TTC549 (cell line): Measurements from ENCODE around the gene NR2F1.
"Not testable (repeated sequence)": the region's sequence is repeated elsewhere in the genome, so short reads cannot be mapped to it uniquely, and the experiment has no call there.

Experiments
- FAIRE-seq: peaks from 2 replicates; lab custom pipeline; 2012; peaks lifted over from hg19 to GRCh38; lab: Jason Lieb, UNC

Gene NR2F1

DNA sequence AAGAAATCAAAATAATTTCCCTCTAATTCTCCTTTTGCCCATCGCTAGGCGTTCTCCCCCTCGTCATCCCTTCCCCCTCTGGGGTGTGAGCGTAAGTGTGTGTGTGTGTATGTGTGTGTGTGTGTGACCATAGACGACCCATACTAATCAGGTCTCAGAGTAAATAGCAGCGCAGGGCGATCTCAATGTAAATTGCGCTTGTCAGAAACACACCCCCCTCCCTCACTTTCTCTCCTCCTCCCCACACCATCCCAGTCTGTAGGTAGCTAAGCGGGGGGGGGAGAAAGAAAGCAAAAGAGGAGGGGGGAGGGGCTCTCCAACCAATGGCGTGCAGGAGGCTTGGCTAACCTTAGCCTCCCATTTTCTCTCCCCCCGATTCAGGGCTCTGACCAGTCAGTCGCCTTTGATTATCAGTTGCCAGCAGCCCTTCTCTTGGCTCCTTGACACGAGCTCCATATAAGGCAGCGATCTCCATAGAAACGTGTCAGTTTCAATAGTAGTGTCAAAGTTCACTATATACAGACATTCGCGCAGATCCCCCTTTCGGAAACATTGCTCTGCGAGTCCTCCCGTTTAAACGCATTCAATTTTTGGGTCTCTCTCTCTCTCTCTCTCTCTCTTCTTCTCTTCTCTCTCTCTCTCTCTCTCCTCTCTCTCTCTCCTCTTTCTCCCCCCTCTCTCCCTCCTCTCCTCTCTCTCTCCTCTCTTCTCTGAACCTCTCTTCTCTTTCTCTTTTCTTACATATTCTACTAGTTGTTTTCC lies at the start of gene NR2F1:
NR2F1 (plus strand) TSS at position 546 of the 762 bp plus-strand sequence. CDS start 1,802 bp downstream, outside the sequence.
- peak; percentile 98 for FAIRE-seq

DNA sequence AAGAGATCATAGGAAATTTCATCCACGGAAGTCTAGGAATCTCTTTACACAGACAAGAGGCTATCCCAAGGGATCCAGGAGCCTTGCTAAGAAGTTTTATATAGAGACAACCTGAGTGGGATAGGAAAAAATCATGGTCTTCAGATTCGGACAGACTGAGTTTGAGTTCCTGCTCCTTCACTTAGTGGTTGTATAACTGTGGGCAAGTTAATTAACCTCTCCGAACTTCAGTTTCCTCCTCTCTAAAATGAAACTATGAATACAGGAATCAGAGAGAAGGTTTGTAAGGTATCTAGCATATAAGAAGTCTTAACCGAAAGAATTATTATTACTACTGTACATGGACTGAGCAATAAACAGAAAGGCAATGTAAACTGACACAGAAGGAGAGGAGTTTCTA lies 37.1 kb upstream of the NR2F1 start:
- FAIRE-seq, result no peak

- not testable (repeated sequence) for FAIRE-seq
Measured at GRCh38 chr5:93549594-93549993, 33.4 kb upstream of the NR2F1 start.

- no peak for FAIRE-seq
Measured at GRCh38 chr5:93557021-93557604, 25.9 kb upstream of the NR2F1 start.

GRCh38 chr5:93566091-93566490 lies 16.9 kb upstream of the NR2F1 start:
- no peak for FAIRE-seq

- FAIRE-seq, result no peak
Measured at GRCh38 chr5:93567424-93567823, 15.6 kb upstream of the NR2F1 start.

DNA sequence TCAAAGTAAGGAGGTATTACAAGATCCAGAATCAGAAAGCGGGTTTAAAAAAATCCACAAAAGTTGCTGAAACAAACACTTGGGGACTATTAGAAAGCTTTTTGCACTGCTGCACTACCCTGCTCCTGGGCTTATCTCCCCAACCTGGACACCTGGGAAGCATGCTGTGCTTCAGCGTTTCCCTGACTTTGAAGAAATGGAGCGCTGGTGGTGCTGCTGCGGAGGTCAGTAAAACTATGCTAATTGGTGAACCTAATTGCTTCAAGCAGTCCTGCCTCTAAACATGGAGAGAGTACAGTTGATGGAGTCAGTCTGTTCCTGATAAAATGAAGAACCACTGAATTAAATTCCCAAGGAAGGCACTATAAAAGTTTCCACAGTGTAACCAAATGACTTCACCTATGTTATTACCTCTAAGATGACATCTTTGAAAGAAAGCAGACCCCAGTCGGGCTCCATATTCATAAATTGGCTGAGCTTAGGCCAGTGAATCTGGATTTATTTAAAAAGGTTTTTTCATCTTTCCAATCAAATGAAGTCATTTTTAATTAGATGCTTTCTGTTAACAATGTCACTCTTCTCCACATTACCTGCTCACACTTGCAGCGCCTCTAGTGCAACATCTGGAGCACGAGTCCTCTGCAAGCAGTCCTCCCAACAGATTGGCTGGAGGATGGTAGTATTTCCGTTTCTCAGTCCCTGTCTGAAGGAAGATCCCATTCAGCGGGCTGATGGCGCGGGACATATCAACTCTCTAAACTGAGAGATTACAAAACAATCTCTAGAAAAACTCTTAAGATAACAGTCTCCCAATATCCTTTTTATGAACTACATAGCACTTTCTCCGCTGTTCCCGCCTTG lies 13.5 kb upstream of the NR2F1 start:
- no peak for FAIRE-seq

DNA sequence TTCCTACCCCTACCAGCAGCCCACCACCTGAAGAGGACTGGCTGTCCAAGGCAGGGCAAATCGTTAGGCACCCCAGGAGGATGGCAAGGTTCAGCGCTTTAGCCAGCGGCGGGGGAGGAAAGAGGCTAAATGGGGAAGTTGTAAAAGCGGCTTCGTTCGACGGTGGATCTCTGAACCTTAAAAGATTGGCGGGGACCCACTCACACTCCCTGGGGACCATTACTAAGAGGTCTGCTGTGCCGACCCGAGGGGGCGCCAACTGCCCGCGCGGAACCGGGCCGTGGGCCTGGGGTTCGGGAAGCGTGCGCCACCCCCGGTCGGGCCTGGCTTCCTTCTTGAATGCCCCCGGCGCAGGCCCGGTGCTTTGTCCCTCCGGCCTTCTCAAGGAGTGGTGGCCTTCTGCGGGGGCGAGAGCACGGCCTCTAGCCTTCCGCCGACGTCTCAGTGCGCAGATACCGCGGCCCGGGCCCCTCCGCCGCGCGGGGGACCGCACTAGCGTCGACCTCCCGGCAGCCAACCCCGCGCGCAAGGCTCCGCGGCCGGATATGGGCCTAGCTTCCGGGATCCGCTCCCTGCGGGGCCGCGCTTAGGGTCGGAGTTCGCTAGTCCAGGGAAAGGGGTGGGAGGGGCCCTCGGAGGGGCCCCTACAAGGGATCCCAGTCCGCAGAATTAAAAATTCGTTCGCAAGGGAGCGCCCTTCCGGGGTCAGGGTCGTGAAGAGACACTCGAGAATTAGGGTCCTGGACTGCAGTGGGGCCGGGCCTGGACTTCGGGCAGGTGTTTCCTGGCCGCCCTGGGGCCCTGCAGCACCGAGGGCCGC lies 12.5 kb upstream of the NR2F1 start:
- FAIRE-seq, result no peak

DNA sequence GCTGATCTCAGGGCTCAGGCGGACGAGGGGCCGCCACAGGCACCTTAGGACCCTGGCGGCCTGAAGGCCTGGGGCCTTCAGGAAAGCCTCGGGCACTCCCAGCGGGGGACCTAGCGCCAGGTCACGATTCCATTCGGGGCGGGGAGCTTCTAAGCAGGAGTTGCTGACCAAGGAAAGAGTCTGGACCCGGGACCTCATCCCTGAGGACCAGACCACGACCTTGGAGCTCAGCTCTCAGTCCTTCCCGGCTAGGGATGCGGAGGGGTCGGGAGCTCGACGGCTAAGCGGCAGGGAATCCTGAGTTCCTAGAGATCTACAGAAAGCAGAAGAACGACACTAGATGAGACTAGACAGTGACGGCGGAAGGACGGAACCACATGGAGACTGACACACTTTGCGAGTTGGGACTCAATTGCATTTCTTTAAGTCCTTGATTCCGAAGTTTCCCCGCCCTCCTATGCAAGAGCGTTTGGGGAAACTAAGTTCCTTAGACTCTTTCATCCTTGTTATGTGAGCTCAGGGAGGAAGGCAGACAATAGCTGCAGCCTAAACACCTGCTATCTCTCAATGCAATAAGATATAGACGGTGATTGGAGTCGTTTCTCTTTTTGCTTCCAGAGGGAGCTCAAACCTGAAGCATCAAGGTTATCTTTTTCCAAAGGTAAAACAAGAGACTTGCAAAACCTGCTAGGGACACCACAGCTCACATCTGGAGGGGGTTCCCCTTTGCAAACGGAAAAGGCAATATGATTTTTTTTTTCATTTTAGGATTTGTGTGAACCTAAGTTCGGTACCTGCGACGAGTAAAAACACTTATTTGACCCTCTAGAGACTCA lies 11.7 kb upstream of the NR2F1 start:
- FAIRE-seq, result no peak

- FAIRE-seq, result no peak
Measured at GRCh38 chr5:93572101-93572607, 10.9 kb upstream of the NR2F1 start.

DNA sequence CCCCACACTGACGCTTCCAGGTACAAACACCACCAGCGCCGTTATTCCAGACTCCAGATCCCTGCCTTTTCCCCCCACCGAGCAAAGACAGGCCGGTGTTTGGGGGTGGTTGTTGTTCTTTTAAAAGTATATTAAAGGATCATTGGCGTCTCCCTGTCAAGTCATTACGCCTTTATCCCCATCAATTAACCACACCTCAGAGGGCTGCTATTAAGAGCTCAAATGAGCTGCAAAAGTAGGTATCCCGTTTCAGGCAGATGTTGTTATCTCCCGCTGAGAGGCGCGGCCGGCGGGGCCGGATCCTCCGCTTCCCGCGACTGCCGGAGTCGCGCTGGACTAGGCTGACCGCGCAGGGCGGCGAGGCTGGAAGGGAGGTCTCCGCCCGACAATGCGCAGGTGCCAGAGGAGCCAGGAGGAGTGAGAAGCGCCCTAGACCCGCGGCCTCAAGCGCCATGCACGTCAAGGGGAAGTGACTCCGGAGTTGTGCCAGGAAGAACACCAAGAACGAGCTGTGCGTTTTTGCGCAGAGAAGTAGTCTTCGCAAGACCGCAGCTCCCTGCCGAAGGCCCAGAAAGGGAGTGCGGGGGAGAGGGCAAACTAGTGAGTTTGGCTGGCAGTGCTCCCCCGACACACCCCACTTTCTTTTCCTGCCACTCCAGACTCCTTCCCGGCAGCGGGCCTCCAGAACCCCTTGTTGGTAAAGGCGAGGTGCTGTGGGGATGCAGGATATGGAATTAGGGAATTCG lies 10.2 kb upstream of the NR2F1 start:
- FAIRE-seq, result no peak

DNA sequence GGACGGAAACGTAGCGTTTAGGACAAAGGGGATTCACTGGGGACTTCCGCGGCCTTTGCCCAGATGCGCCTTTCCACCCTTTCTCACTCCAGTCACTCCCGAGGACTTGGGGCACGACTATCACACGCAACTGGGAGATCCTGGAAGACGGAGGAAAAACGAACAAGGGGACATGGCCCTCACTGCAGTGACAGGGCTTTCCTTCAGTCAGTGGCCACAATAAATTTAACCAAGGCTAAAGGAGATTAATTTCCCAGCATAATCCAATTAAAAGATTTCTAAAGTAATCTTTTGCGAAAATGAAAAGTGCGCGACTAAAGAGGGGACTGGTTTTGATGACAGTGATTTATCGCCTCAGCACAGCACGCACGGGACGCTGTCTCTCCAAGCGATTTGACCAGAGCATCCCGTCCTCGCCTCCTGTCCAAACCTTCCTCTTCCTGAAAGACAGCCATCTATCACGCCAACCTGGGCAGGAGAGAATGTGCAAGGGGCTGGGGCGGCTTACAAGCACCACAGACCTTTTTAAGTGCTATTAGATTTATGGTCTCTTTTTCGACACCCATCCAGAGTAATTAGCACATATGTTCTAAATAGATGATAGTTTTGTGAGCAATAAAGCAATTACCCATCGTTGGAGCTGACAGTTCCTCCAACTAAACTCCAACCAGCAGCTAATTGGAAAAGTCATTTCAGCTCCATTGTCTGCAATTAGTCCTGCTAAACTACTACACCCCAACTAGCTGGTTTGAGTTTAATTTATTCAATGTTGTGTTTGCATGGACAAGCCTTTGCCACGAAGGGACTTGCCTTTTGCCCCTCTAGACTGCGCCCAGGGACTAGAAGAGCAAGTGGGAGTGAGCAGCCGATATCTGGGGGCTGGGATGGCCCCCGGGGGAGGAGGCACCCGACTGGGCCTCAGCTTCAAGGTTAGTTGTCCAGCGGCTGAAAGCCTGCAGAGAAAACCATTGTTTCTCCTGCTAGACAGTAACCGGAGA lies 9.4 kb upstream of the NR2F1 start:
- FAIRE-seq, result no peak

GRCh38 chr5:93574491-93575305 lies 8.3 kb upstream of the NR2F1 start:
- no peak for FAIRE-seq

GRCh38 chr5:93575461-93576414 lies 7.3 kb upstream of the NR2F1 start:
- FAIRE-seq, result no peak

GRCh38 chr5:93576994-93577853 lies 5.8 kb upstream of the NR2F1 start:
- FAIRE-seq, result no peak
